Measurements from ENCODE around the gene FNDC11. TPM values are rescaled to one million over a fixed set of nuclear protein-coding genes. Genes with fewer than 3 reads are reported as not detected.

The FNDC11 gene
- total and polyA plus RNA-seq, 2 donors (not counting 3 experiments of a cell fraction or from before 2014, with no cell fraction given), result 0.71 to 1.9 TPM

GRCh38 chr20:63536241-63536977, 17.6 kb upstream of the FNDC11 start:
- H3K4me2 ChIP-seq (ENCODE audit: insufficient read depth, low read length), result no peak overlapping the region
- no peaks in the 10 kb centered on the region for H3K4me1 ChIP-seq (ENCODE audit: control insufficient read depth, extremely low read depth, insufficient read depth, low read length)
- TF ChIP-seq GATA2 (IDR thresholded peaks at IDR 0.05; ENCODE audit: insufficient read depth, insufficient read length, low read depth, low read length) (no peak), JUN (IDR thresholded peaks at IDR 0.05; ENCODE audit: borderline replicate concordance, insufficient read depth, insufficient read length, low read depth) (no peak), EZH2 (IDR thresholded peaks at IDR 0.05; ENCODE audit: borderline replicate concordance, low read depth, low read length, severe bottlenecking) (no peak)
- H3K36me3 ChIP-seq (ENCODE audit: control insufficient read depth in 2 of 2, extremely low read depth in 1 of 2, insufficient read depth in 2 of 2, low read length in 2 of 2), result no peaks in the 10 kb centered on the region
- no peaks in the 10 kb centered on the region for H4K20me1 ChIP-seq (replicated peaks; ENCODE audit: control insufficient read depth, extremely low read depth, insufficient read depth, low read length)
- H3K27me3 ChIP-seq (ENCODE audit: control insufficient read depth in 2 of 2, insufficient read depth in 2 of 2, low read length in 2 of 2), result no peaks in the 10 kb centered on the region
- CTCF ChIA-PET, result interaction anchor here (0.8 to 5.7 kb wide), 4 partner anchors 15 to 438 kb away, joined by 3 to 89 read pairs (median 18); partner anchors contain the start of genes PPDPF and TNFRSF6B
- no peak overlapping the region for H2AFZ ChIP-seq (ENCODE audit: low read depth, low read length)
- no TSS peak for BruUV-seq (replicated peaks)
- no peak for DNase-seq (ENCODE audit: low read depth, low spot score)
- no peak overlapping the region for H3K9ac ChIP-seq (replicated peaks; ENCODE audit: extremely low read depth, insufficient read depth, low read length)
- POLR2A ChIA-PET, result interaction anchor here (0.8 kb wide), 1 partner anchor 12 kb away, joined by 3 read pairs; no protein-coding TSS in a partner anchor
- no peak overlapping the region for H3K4me3 ChIP-seq (replicated peaks in 1 of 3; ENCODE audit: insufficient read depth in 1 of 3, low read depth in 1 of 3, low read length in 3 of 3)
- no peak overlapping the region for H3K27ac ChIP-seq (ENCODE audit: insufficient read depth, low read depth, low read length)
- H3K79me2 ChIP-seq (ENCODE audit: control insufficient read depth, insufficient read depth, low read length), result no peaks in the 10 kb centered on the region
- intact Hi-C loops (cut with micrococcal nuclease), result no loop called here
- dilution Hi-C loops (cut with MboI; ENCODE audit: extremely low pct_ligation_motif_present, low sequenced_read_pairs), result no loop called here
- H3K9me1 ChIP-seq (replicated peaks; ENCODE audit: control insufficient read depth, extremely low read depth, insufficient read depth, low read length), result no peaks in the 10 kb centered on the region
- no peak for FAIRE-seq
- H3K9me3 ChIP-seq (replicated peaks; ENCODE audit: control insufficient read depth, insufficient read depth, low read length), result no peaks in the 10 kb centered on the region

GRCh38 chr20:63536997-63537524, 16.9 kb upstream of the FNDC11 start, which contains the start of gene PTK6:
TSS of gene PTK6 (minus strand) at chr20:63537376. CDS start at chr20:63537314, 62 bp downstream.
- POLR2A ChIA-PET, result interaction anchor here (0.8 kb wide), 1 partner anchor 13 kb away, joined by 3 read pairs; no protein-coding TSS in a partner anchor
- TF ChIP-seq CTCF (IDR thresholded peaks at IDR 0.05; ENCODE audit: extremely low read depth in 1 of 2, insufficient read depth in 1 of 2, low read depth in 1 of 2, low read length in 2 of 2) (no peak), JUN (IDR thresholded peaks at IDR 0.05; ENCODE audit: borderline replicate concordance, insufficient read depth, insufficient read length, low read depth) (no peak), POLR2A (IDR thresholded peaks at IDR 0.05; ENCODE audit: low read depth, low read length) (no peak), MAX (IDR thresholded peaks at IDR 0.05; ENCODE audit: insufficient read depth, insufficient read length) (no peak), GATA2 (IDR thresholded peaks at IDR 0.05; ENCODE audit: insufficient read depth, insufficient read length, low read depth, low read length) (no peak), FOS (IDR thresholded peaks at IDR 0.05; ENCODE audit: borderline replicate concordance, insufficient read depth, low read length) (no peak), EZH2 (IDR thresholded peaks at IDR 0.05; ENCODE audit: borderline replicate concordance, low read depth, low read length, severe bottlenecking) (no peak), MYC (IDR thresholded peaks at IDR 0.05; ENCODE audit: low read depth, low read length) (no peak), POLR2AphosphoS5 (IDR thresholded peaks at IDR 0.05; ENCODE audit: insufficient read depth, low read depth, low read length) (no peak)
- intact Hi-C loops (cut with micrococcal nuclease) (no loop called here), dilution Hi-C loops (cut with MboI; ENCODE audit: extremely low pct_ligation_motif_present, low sequenced_read_pairs) (no loop called here)
- FAIRE-seq, result no peak
- no peaks in the 10 kb centered on the region for H3K4me1 ChIP-seq (ENCODE audit: control insufficient read depth, extremely low read depth, insufficient read depth, low read length)
- H3K4me3 ChIP-seq (replicated peaks in 1 of 3; ENCODE audit: insufficient read depth in 1 of 3, low read depth in 1 of 3, low read length in 3 of 3), result peak within 1 kb of the TSS in 1 of 3 experiments; percentile 34
- no peaks in the 10 kb centered on the region for H3K79me2 ChIP-seq (ENCODE audit: control insufficient read depth, insufficient read depth, low read length)
- no peak within 1 kb of the TSS for H3K4me2 ChIP-seq (ENCODE audit: insufficient read depth, low read length)
- H3K9ac ChIP-seq (replicated peaks; ENCODE audit: extremely low read depth, insufficient read depth, low read length), result no peak within 1 kb of the TSS
- no peak for DNase-seq (ENCODE audit: low read depth, low spot score)
- H3K27me3 ChIP-seq (ENCODE audit: control insufficient read depth in 2 of 2, insufficient read depth in 2 of 2, low read length in 2 of 2), result no peaks in the 10 kb centered on the region
- no peaks in the 10 kb centered on the region for H3K9me3 ChIP-seq (replicated peaks; ENCODE audit: control insufficient read depth, insufficient read depth, low read length)
- no TSS peak for BruUV-seq (replicated peaks)
- H3K36me3 ChIP-seq (ENCODE audit: control insufficient read depth in 2 of 2, extremely low read depth in 1 of 2, insufficient read depth in 2 of 2, low read length in 2 of 2), result no peaks in the 10 kb centered on the region
- no peaks in the 10 kb centered on the region for H4K20me1 ChIP-seq (replicated peaks; ENCODE audit: control insufficient read depth, extremely low read depth, insufficient read depth, low read length)
- peak within 1 kb of the TSS; percentile 61 for H2AFZ ChIP-seq (ENCODE audit: low read depth, low read length)
- CTCF ChIA-PET, result interaction anchor here (0.7 to 5.7 kb wide), 33 partner anchors 8 to 585 kb away, joined by 3 to 89 read pairs (median 6); partner anchors contain the start of genes ARFRP1, GMEB2, HELZ2 and LIME1
- H3K27ac ChIP-seq (ENCODE audit: insufficient read depth, low read depth, low read length), result no peak within 1 kb of the TSS
- no peaks in the 10 kb centered on the region for H3K9me1 ChIP-seq (replicated peaks; ENCODE audit: control insufficient read depth, extremely low read depth, insufficient read depth, low read length)

Data from endothelial cell of umbilical vein (primary cell).